Caki2 (cell line): ENCODE measurements around the gene JRKL. TPM values are rescaled to one million over a fixed set of nuclear protein-coding genes. Genes with fewer than 3 reads are reported as not detected.
"Not testable (repeated sequence)": the region's sequence is repeated elsewhere in the genome, so short reads cannot be mapped to it uniquely, and the experiment has no call there.

ENCODE experiments used
- DNase-seq: peaks from one replicate; pipeline ENCODE4 v3.0.0-alpha.2; 2015; ENCODE audit warnings: low read depth
- in situ Hi-C: cut with HindIII; loops from 2 replicates; pipeline ENCODE4 v1.10.0; 2016; ENCODE audit warnings: low sequenced_read_pairs, low pct_unique_long_range_greater_than_20kb, mixed read lengths
- total RNA-seq: library from RNA; depleted of rRNA; stranded (reverse); fragments of >200 nt; shearing (Covaris generic); gene quantifications from 2 replicates; pipeline ENCODE4 v1.2.3, GENCODE V29; 2014; ENCODE audit warnings: low replicate concordance; rRNA removed

Gene JRKL
- total RNA-seq, 1 experiment from 2014 or later = 1.3 TPM

DNA sequence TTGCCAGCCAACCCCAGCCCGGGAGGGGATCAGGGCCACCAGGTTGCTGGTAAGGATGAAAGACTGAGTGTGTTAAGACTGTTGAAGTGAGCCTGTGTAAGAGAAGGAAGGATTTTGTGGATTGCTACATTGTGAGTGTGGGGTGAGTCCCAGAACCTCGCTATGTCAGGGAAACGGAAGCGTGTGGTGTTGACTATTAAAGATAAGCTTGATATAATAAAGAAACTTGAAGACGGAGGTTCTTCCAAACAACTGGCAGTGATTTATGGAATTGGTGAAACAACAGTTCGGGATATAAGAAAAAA, 627 bp downstream of the JRKL start:
- in situ Hi-C loops = no loop called here

DNA sequence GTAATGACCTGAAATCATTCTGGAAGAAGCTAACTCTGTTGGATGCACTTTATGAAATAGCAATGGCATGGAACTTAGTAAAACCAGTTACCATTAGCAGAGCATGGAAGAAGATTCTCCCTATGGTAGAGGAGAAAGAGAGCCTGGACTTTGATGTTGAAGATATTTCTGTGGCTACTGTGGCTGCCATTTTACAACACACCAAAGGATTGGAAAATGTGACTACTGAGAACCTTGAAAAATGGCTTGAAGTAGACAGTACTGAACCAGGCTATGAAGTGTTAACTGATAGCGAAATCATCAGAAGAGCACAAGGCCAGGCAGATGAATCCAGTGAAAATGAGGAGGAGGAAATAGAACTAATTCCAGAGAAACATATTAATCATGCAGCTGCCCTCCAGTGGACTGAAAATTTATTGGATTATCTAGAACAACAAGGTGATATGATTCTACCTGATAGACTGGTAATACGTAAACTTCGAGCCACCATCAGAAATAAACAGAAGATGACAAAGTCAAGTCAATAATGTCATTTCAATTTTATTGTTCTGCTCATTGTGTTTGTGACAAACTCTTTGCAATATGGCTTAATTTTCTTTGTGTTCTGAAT, 2.0 kb downstream of the JRKL start:
- in situ Hi-C loops = no loop called here
- DNase-seq = no peak

More for the DNA sequence above, 627 bp downstream of the JRKL start:
- no peak for DNase-seq

DNA sequence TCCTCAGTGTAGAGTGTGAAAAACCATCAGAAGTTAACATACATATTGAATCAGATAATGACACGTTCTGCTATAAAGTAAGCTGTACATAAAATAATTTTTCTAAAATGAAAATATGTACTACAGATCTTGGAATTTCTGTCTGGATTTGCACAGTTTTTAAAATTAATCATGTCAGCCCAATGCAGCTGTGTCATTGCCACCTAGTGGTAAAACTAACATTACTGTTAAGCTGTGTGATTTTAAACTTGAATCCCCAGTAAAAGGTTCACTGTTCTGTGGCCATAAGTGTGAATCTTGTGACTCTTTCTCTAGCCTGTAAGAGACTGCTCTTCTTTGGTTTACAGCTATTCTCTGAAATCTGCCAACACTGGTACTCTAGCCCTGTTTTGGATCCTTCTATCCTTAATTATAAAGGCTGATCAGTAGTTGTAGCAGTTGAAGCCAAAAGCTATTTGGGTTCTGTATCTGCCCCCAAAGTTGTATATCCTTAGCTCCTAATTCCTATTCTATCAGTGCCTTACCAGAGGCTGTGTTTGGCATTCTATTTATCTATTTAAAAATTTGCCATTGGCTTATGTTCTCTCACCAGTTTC, 4.0 kb downstream of the JRKL start:
- in situ Hi-C loops = no loop called here
- DNase-seq = peak; percentile 18

DNA sequence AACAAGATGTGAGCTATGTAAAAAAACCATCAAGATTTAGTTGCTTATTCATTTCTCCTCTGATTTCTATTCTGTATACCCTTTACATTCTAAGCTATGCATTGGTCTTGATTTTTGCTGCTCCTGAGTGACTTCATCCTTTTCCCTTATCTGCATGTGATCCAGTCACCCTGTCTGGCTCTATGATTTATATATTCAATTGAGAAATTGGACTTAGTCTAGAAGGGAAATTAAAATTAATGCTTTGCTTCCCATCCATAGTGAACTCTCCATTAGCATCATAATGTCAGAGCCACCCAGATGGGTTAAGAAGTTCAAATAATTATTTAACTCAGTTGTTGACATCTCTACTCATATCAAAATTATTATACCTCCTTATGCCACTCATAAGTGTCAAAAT, 5.0 kb downstream of the JRKL start:
- in situ Hi-C loops = no loop called here
- no peak for DNase-seq

DNA sequence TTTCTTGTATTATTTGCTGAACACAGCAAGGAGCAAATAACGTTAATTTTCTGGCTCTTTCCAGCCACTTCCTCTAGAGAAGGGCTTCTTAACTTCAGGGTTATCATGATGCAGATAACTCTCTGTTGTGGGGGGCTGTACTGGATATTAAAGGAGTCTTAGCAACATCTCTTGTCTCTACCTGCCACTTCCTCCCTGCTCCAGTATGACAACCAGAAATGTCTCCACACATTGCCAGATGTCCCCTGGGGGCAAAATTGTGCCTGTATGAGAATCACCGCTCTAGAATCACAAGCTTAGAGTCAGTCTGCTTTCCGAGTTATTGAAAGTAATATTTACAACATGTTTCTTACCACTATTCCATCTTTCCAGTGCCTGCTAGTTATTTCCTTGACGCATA, 6.8 kb downstream of the JRKL start:
- DNase-seq = no peak
- in situ Hi-C loops = no loop called here

DNA sequence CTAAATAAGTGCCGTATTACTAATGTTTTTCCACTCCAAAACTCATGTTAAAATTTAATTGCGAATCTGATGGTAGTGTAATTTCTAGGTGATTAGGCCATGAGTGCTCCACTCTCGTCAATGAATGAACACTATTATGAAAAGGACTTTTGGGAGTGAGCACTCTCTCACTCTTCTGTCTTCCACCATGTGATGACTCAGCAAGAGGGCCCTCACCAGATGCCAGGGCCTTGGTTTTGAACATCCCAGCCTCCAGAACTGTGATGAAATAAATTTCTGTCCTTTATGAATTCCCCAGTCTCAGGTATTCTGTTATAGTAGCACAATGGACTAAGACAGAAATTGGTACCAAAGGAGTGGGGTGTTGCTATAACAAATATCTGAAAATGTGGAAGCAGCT, 8.1 kb downstream of the JRKL start:
- in situ Hi-C loops = no loop called here
- DNase-seq = no peak

DNA sequence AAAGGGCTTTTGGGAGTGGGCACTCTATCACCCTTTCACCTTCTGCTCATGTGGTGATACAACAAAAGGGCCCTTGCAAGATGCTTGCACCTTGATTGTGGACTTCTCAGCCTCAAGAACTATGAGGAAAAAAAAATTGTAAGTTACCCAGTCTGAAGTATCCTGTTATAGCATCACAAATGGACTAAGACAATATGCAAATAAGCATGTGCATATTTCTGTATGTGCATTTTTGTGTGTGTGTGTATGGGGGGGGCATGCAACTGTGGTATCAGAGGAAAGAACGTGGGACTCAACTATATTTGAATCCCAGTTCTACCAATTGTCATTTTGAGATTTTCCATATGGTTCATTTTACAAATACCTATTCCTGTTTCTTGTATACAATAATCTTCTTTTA, 10.9 kb downstream of the JRKL start:
- no peak for DNase-seq
- in situ Hi-C loops = no loop called here

DNA sequence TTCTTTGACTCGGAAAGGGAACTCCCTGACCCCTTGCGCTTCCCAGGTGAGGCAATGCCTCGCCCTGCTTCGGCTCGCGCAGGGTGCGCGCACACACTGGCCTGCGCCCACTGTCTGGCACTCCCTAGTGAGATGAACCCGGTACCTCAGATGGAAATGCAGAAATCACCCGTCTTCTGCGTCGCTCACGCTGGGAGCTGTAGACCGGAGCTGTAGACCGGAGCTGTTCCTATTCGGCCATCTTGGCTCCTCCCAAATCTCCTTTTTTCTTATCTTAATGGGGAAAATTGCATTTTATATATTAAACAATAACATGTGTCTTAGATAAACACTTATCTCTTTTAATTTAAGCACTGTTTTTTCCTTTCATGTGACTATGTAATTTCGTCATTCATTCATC, 21.6 kb downstream of the JRKL start:
- DNase-seq, in situ Hi-C loops: not testable (repeated sequence)

DNA sequence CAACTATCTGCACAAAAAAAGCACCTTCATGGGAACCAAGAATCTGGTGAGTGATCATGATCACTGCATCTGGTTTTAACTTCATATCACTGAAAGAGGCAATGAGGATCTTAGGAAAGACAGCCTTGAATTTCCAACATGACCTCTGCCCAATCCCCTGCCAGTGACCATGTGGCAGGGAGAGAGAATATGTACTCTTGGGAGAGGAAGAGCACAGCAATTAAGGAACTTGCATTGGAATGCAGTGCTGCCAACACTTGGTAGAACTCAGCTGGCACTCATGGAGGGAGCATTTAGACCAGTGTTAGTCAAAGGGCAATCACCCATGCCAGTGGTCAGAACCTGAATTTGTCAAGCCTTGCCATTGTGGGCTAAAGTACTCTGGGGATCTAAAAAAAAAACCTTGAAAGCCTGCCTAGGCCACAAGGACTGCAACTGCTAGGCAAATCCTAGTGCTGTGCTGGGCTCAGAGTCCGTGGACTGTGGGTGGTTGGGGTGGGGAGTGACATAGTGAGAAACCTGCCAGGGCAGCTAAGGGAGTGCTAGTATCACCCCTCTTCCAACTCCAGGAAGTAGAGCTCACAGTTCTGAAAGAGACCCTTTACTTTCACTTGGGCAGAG, 23.1 kb downstream of the JRKL start:
- in situ Hi-C loops = no loop called here
- DNase-seq = no peak

DNA sequence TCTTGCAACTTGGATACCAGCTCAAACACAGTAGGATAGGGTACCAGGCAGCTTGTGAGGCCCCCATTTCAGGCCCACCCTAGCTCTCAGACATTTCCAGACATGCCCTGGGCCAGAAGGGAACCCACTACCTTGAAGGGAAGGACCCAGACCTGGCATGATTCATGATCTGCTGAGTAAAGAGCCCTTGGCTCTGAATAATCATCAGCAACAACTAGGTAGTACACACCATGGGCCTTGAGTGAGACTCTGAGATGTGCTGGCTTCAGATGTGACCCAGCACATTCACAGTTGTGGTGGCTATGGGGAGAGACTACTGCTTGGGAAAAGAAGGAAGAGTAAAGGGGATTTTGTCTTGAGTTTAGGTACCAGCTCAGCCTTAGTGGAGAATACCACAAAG, 23.6 kb downstream of the JRKL start:
- in situ Hi-C loops = no loop called here

DNA sequence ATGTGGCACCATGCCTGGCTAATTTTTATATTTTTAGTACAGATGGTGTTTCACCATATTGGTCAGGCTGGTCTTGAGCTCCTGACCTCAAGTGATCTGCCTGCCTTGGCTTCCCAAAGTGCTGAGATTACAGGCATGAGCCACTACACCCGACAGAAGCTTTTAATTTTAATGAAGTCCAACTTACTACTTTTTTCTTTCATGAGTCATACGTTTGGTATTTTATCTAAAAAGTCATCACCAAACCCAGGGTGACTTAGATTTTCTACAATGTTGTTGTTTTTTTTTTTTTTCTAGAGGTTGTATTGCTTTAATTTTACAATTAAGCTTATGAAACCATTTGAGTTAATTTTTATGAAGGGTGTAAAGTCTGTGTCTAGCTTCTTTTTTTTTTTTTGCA, 34.9 kb downstream of the JRKL start:
- DNase-seq = peak; percentile 19
- in situ Hi-C loops = no loop called here

More for the DNA sequence above, 23.6 kb downstream of the JRKL start:
- DNase-seq = no peak

DNA sequence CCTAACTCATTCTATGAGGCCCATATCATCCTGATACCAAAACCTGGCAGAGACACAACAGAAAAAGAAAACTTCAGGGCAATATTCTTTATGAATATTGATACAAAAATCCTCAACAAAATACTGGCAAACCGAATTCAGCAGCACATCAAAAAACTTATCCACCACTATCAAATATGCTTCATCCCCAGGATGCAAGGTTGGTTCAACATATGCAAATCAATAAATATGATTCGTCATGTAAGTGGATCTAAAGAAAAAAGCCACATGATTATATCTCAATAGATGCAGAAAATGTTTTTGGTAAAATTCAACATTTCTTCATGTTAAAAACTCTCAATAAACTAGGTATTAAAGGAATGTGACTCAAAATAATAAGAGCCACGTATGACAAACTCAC, 40.9 kb downstream of the JRKL start:
- in situ Hi-C loops = no loop called here
- no peak for DNase-seq

DNA sequence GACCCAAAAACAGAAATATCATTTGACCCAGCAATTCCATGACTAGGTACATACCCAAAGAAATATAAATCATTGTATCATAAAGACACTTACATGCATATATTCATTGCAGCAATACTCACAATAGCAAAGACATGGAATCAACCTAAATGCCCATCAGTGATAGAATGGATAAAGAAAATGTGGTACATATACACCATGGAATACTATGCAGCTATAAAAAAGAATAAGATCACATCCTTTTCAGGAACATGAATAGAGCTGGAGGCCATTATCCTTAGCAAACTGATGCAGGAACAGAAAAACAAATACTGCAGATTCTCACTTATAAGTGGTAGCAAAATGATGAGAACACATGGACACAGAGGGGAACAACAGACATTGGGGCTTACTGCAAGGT, 42.8 kb downstream of the JRKL start:
- in situ Hi-C loops, DNase-seq: not testable (repeated sequence)

Other genes starting within 250 kb of the JRKL start
- gene MAML2, start 46.8 kb upstream of the JRKL start, total RNA-seq = 2.1 and 2.2 TPM in 2 replicates
- 2.5 and 6.4 TPM in 2 replicates for gene CCDC82, start 101 bp upstream of the JRKL start, total RNA-seq